HG02678 (cell line): ENCODE results near the gene TCF7L2.
"Not testable (repeated sequence)": the region's sequence is repeated elsewhere in the genome, so short reads cannot be mapped to it uniquely, and the experiment has no call there.

Source experiments
- ATAC-seq: cut with Tn5 transposase; IDR thresholded peaks from one replicate; pipeline ENCODE4 v1.9.1; 2021; ENCODE audit warnings: mild to moderate bottlenecking, moderate library complexity; ENCODE audit not compliant: unreplicated experiment

TCF7L2 gene

DNA sequence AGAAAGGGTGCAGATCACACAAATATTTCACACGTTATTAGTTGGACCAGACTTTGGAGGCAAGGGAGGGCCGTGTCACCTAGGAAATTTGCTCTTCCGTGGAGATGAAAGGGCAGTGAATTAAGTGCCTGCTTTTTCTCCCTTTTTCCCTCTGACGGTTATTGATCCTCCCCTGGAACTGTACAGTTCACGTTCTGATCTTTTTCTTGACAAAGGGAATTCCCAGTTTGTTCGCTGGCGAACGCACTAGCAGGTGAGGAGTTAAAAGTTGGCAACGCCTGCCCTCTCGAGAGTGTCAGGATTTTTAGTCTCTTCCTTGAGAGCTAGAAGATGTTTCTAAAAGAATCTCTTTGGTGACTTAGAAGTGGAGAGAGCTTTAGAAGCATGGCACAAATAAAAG lies 111.5 kb downstream of the TCF7L2 start:
- ATAC-seq = no peak

DNA sequence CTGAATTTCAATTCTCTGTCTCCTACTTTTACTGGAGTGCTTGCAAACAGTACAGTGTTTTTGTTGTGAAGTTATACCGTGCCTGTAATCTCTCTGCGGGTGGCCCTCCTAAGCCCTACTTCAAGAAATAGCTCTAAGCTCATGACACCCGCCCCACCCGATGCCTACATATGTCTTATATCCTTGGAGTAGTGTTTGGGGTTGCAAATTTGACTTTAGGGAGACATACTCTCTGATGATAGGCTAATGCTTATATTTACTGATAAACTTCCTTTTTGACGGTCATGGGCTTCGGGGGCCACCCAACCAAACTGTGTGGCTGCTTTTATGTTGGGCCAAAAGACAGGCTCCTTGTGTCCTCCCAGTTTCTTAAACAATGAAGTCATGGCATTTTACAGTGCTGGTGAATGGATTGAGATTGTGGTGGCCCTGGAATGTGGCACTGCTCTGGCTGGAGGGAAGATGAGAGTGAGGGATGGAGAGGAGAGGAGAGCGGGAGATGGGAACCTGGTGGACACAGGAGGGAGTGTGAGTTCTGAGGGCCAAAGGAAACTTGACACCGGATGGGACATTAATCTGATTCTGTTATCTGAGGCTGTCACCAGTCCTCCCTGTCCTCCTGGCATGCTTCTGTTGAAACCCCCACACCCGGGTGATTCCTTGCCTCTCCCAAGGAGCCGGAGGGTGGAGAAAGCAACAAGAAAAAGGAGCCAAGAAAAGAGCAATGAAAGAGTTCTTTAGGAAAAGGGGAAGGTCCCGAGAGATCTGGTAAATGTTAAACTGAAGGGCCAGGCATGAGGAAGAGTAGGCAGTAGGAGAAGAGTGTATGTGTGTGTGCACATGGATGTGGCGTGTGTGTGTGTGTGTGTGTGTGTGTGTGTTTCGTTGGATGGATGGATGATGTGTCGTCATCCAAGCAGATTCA lies 113.3 kb downstream of the TCF7L2 start:
- no peak for ATAC-seq

DNA sequence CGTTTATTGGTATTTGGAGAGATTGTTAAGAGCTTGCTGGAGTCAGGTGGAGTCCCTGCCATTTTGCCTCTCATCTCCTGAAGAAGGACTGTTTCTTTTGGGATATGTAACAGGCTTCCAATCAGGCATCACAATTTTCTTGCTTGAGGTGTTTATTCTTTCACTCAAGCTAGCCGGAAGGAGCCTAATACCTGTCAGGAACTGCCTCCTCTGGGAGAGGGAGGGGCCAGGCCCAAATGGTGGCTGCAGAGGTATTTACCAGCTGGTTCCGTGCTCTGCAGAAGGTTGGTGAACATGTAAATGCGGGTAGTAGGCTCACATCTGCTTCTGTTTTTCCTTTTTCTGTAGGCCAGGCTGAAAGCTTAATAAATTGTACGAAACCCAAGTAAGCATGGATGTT lies 114.0 kb downstream of the TCF7L2 start:
- ATAC-seq = no peak

DNA sequence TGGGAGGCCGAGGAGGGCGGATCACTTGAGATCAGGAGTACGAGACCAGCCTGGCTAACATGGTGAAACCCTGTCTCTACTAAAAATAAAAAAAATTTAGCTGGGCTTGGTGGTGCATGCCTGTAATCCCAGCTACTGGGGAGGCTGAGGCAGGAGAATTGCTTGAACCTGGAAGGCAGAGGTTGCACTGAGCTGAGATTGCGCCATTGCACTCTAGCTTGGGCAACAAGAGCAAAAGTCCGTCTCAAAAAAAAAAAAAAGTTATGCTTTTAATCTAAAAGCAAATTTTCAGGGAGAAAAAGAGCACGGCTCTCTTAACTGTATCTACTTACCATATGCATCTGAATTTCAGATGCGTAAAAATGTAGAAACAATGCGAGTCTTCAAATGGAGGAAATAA lies 116.1 kb downstream of the TCF7L2 start:
- ATAC-seq = not testable (repeated sequence)

DNA sequence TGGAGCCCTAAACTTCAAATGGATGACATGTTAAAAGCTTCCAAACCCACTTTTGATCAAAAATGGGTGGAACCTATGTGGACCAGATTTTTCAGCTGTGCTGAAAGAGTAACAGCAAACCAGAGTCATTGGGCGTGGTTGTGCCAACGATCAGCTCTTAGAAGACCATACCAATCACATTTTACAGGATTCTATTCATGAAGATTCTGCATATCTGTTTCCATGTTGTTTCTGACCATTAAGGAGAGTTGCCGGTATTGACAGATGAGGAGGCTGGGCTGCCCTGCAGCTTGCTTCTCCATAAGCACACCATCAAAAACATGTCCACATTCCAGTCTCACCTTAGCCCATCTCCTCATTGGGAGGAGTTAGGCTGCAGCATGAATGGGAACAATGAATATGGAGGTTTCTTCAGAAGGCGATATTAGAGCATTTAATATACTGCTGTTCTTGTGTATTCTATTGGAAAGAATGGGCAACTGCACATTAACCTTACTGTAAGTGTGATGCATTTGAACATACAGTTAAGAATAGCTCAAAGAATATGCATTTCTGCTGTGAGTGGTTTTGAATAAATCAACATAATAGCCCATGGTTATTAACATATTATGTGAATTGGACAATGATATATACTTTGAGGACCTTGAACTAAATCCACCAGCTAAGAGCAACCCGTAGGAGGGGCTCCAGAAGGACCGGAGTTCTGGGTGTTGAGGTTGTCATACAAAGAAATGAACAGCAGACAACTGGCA lies 116.7 kb downstream of the TCF7L2 start:
- no peak for ATAC-seq

DNA sequence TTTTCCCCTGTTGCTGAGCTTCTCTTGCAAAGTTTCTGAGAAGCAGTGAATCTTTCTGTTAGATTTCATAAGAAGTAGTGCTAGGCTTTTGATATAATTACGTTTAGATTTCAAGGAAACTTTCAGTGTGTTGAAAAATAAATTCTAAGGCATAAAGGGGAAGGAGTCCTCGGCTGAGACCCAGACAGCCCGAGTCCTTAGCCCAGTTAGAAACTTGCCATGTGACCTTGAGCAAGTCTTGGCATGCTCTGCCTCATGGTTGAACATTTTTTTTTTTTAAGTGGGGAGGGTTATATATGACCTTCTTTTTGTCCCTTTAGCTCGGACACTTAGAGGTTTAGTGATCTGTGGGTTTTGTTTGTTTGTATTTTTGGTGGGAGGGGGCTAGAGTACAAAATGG lies 117.5 kb downstream of the TCF7L2 start:
- ATAC-seq = no peak

DNA sequence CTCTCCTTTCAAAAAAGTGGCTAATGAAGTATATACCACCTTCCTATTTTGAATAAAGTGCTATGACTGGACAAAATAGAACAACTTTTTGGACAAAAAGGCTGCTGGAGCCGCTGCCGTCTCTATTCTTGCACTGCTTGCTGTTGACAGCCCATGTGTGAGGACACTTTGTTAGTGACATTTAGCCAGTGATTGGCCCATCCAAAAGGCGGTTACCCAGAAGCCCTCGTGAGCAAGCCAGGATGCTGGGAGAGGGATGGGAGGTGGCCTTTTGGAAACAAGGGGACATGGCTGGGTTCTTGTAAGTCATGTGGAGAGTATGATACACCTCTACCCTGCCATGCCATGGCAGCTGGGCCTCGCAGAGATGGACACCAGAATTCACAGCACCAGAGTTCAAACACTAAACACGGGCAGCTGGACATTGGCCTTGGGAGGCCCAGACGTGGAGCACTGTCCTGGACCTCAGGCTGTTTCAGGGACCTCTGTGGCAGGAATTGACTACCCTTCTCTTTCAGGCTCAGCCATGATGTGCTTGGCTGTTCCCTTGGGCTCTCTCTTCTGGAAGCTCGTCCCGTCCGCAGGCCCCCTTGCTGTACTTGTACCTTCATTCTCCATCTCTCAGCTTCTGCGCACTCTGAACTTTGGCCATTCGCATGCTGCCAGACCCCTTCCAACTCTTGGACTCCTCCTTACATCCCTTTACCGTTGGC lies 118.3 kb downstream of the TCF7L2 start:
- no peak for ATAC-seq

DNA sequence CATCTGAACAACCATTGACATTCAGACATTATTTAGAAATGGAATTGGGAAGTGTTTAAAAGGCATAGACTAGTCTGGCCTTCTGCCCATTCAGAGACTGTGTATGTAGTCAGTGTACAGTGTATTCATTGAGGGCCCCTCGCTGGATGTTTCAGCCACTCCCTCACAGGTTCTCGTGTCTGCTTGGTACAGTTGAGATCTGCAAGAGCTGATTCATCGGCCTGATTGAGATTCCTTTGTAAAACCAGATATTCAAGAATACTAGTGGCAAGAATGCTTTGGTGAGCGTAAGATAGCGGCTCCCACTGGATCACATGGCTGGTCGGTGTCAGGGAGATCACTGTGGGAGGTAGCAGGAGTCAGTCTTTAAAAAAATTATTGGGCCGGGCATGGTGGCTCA lies 119.5 kb downstream of the TCF7L2 start:
- no peak for ATAC-seq

DNA sequence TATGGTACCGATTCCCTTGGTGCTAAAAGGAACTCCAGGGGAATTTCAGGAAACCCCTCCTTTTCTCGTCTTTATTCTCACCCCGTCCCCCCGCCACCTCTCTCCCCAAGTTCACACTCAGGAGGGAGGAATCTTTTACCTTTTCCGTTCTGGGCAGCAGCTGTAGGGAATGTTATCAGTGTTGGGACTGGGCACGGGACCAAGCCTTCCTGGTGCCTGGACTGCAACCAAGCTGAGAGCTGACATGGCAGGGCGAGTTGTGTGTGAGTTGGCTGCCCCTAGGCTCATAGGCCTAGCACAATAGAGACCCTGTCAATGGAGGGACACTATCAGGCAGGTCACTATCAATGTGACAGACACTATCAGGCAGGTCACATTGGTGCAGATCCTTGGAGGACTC lies 121.4 kb downstream of the TCF7L2 start:
- ATAC-seq = no peak

DNA sequence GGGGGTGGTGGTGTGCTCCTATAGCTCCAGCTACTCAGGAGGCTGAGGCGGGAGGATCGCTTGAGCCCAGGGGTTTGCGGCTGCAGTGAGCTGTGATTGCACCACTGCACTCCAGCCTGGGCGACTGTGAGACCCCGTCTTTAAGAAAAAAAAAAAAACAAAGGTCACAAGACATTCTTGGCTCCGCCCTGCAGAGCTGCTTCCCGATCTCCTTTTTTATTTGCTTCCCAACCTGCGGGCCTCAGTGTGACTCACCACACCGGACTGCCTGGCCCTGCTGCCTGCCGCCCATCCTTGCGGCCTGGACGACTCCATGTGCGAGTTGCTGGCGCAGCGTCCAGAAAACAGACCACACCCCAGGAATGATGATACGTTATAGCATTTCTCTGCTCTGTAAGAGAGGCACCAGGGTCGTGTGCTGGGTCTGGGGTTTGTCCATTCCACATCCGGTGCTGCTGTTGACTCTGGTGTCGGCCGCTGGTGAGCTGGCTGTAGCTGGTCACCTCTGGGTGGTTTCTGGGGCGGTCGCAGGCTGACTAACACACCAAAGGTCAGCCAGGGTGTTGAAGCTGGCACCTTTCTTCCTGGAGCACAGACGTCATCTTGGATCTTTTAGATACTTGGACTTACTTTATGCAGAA lies 123.6 kb downstream of the TCF7L2 start:
- no peak for ATAC-seq

DNA sequence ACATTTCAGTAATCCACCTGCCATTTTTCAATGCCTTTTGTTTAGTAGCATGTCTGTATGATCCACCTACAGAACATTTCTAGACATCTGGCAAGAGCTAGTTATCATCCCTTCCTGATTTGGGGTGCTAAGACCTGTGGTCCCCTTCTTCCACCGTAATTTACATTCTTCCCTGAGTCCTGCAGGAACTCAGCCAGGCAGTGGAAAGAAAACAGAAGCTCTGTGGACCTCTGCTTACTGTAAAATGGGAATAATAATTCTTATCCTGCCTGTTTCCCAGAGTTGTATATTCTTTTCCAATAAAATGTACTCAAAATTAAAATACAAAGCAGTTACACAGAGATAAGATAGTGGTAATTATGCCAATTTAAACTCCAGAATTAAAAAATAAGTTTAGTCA lies 126.9 kb downstream of the TCF7L2 start:
- no peak for ATAC-seq

DNA sequence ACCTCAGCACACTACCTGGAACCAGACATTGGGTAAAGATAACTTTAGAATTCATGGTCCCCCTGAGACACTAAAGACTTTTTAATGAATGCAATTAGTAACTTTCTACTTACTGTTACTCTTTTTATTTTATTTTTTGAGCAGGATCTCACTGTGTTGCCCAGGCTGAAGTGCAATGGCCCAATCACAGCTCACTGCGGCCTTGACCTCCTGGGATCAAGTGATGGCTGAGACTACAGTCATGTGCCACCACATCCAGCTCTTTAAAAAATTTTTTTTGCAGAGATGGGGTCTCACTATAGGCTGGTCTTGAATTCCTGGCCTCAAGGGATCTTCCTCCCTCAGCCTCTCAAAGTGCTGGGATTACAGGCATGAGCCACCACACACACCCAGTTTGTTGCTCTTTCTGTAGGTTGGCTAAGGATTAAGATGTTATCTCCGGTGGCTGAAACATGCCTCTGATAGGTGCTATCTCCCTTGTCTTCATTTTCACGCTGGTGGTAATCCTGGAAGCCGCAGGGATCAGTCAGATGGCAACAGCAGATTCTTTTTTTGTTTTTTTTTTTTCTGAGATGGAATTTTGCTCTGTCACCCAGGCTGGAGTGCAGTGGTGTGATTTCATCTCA lies 128.3 kb downstream of the TCF7L2 start:
- no peak for ATAC-seq

DNA sequence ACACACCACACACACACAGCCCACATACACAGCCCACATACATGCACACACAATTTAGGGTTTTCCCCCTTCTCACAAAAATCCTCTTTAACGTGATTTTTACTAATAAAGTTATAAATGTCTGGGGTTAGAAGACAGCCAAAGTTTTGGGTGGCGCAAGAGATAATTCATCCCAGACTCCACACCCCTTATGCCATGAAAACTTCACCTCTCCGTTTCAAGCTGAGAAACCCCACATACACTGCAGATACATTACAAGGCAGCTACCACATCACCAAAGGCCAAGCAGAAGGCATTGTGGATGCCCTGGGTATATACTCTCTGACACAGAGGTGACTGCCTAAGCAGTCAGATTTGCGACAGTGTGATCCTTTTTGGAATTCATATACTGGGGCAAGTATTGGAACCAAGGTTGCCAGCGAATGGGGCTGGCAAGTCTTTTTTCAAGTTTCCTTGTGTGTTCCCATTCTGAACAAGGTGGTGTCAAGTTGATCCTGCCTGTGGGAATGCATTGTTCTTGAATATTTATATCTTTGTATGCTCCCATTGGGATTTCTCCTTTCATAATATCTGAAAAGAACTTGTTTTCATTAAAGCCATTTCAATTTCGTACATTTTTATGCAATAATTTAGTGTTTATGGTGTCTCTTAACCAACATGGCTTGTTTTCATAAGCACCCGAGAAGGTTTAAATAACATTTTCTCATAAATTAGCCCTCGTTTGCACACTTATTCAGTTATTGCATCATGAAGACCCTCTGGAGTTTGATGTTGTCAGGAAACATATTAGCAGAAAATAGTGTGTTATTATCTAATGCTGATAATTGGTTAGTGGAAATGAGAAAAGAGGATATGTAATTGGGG lies 130.2 kb downstream of the TCF7L2 start:
- ATAC-seq = no peak

DNA sequence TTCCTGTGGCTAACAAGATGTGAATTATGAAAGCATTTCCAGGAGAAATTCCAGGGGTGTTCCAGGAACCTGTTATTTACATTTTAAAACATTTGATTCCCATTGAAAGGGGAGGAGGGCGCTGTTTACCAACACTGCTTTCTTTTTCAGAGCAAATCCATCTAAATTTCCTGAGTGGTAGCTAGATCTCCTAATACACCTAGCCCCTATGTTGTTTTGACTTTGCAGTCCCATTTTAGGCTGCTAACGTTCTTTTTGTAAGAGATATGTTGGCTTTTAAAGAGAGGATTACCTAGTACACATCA lies 130.8 kb downstream of the TCF7L2 start:
- no peak for ATAC-seq

DNA sequence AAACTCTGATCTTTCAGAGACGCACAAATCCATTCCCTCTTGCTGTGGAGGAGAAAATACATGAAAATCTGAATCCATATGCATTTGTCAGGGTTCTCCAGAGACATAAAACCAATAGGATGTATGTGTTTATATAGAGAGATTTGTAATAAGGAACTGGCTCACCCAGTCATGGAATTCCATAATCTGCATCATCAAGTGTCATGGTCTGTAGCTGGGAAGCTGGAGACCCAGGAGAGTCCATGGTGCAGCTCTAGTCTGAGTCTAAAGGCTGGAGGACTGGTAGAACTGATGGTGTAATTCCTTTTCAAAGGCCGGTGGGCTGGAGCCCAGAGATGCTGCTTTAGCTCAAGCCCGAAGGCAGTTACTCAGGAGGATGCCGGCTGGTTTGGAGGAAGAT lies 134.0 kb downstream of the TCF7L2 start:
- no peak for ATAC-seq

DNA sequence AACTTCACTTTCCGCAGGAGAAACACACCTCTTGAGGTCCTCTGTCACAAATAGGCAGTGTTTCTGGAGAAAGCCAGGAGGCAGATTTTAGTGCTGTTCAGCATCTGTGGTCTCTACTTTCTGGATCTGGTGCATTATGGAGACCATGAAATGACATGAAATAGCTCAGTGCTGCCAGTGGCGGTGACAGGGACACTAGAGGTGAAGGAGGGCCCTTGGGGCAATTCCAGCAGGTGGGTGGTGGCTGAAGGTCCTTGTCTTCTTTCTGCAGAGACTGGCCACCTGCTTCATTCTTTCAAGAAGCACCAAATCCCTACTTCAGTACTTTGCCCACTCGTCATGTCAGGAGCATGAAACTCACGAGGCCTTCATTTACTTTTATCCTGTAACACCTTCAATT lies 135.7 kb downstream of the TCF7L2 start:
- ATAC-seq = no peak

DNA sequence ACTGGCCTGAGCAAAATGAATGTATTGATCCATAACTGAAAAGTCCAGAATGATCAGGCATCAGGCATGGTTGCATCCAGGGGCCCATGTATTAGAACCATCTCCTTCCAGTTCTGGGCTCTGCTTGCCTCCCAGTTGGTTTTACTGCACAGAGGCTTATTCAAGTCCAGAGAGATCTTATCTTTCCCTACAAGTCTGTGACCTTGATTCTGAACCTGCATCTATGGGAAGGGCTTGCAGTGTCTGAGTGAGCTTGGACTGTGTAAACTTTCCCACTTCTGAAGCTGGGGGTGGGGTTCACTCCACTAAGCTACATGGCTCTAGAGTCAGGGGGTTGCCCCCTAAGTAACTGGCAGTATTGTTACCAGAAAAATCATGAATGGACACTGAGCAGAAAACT lies 136.2 kb downstream of the TCF7L2 start:
- ATAC-seq = no peak

DNA sequence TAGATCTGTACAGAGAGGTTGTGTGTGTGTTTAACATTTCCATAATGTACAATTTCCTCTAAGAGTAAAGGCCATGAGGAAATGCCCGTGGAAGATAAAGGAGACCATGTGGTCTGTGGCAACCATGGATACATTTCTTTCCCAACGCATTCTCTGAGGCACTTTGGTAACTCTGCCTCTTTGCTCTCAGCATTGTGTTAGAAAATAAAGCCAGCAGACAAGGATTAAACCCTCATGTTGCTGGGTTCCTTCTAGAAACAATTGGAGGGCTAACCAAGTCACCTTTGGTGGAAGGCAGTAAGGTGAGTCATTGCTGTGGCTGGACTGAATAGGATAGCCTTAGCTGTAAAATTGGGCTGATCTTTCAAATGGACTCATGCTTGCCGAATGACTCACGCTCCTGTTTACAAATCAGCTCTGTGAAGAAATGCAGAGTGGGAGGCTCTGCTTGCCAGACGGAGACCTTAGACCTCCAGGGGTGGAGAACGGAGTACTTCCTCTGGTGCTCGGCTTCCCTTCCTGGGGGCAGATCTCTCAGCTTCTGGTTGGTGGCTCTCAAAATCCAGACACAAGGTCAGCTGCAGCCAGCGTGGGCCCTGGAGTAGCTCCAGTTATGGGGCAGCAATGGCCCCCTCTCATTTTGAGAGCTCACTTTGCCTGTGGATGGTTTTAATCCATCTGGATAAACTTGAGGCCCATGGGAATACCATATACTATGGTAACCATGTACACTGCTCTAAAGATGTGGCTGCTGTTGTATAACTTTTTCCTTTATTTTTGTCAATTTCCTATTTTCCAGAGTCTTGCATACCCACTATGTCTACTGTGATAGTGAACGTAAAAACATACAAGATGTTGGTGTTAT lies 137.3 kb downstream of the TCF7L2 start:
- no peak for ATAC-seq

DNA sequence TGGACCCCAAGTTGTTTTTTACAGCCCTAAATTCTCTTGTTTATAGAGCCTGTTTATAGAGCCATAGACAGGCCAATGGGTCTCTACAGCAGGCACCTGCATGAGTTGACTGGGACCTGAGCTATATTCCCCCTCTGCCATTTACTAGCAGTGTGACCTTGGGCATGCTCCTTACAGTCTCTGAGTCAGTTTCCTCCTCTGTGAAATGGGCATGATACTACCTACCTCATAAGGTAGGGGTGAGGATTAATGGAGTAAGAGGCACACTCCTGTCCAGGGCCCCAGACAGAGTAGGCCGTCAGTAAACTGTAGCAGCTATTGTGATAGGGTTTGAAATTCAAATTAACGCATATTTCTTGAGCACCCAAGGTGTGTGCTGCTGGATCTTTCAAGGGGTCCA lies 138.1 kb downstream of the TCF7L2 start:
- ATAC-seq = no peak
